A549 (cell line): Measurements from ENCODE around the gene GNAS-AS1. TPM values are rescaled to one million over a fixed set of nuclear protein-coding genes. Genes with fewer than 3 reads are reported as not detected.
A peak's percentile ranks its signal among the peaks of the same experiment; 100 is the strongest.

Experiments used
- ATAC-seq, 2 experiments: fragments of 200-7000 bp in 1 of 2; fragments of >200 bp in 1 of 2; cut with Nextera tagmentation in 1 of 2; cut with Tn5 transposase in 1 of 2; 3 replicates each; pipeline versions ENCODE4 v1.8.0 to v1.9.1; 2018 to 2020; ENCODE audit warnings: mild to moderate bottlenecking in 1 of 2, moderate library complexity in 1 of 2
- CTCF ChIA-PET: fragments of 300-600 bp; sonication (Branson Sonifier 250); formaldehyde crosslinking; extraction: SDS; loops from one replicate; lab custom pipeline; 2021; ENCODE audit warnings: antibody characterized with exemption, inconsistent platforms; lab: Yijun Ruan, JAX
- POLR2A ChIA-PET: fragments of 350-600 bp; formaldehyde crosslinking; extraction: SDS; loops from one replicate; lab custom pipeline; 2021; ENCODE audit warnings: antibody characterized with exemption, inconsistent platforms; lab: Yijun Ruan, JAX
- DNase-seq, 2 experiments: peaks; one replicate each; pipeline versions ENCODE4 v3.0.0 to v3.0.0-alpha.2; 2011 to 2016; ENCODE audit warnings: low read depth in 1 of 2, low spot score in 1 of 2
- FAIRE-seq: peaks from 2 replicates; lab custom pipeline; 2011; peaks lifted over from hg19 to GRCh38; lab: Jason Lieb, UNC
- H3K27ac ChIP-seq, 2 experiments: fragments of >200 bp; sonication (Bioruptor Twin); formaldehyde crosslinking; 3 replicates each; pipeline ENCODE4 v1.5.1; 2016 to 2017
- H3K4me1 ChIP-seq: fragments of >200 bp; sonication (Bioruptor Twin); formaldehyde crosslinking; 3 replicates; pipeline ENCODE4 v1.6.1; 2016
- H3K4me2 ChIP-seq: fragments of >200 bp; sonication (Bioruptor Twin); formaldehyde crosslinking; 3 replicates; pipeline ENCODE4 v1.6.1; 2016
- H3K4me3 ChIP-seq: fragments of >200 bp; sonication (Bioruptor Twin); formaldehyde crosslinking; 3 replicates; pipeline ENCODE4 v1.5.1; 2016
- H3K9me3 ChIP-seq: fragments of >200 bp; sonication (Bioruptor Twin); formaldehyde crosslinking; 3 replicates; pipeline ENCODE4 v1.6.1; 2016
- CBX2 ChIP-seq: fragments of 200-600 bp; sonication (generic); IDR thresholded peaks from 2 replicates; pipeline ENCODE4 v1.6.1; 2016; ENCODE audit warnings: low read depth, mild to moderate bottlenecking, borderline replicate concordance
- CEBPB ChIP-seq, 2 experiments: fragments of >200 bp in 1 of 2; sonication (Bioruptor Twin) in 1 of 2; formaldehyde crosslinking in 1 of 2; IDR thresholded peaks; 2 replicates each; pipeline ENCODE4 v1.6.1; 2012 to 2016
- FOSB ChIP-seq: fragments of 250-450 bp; sonication (Bioruptor Pico); IDR thresholded peaks from 2 replicates; pipeline ENCODE4 v1.5.0; 2020; ENCODE audit warnings: mild to moderate bottlenecking, moderate library complexity
- GATA3 ChIP-seq: IDR thresholded peaks from 2 replicates; pipeline ENCODE4 v1.6.1; 2012; ENCODE audit warnings: borderline replicate concordance
- HDAC2 ChIP-seq: fragments of 200-600 bp; sonication (generic); IDR thresholded peaks from 2 replicates; pipeline ENCODE4 v1.6.1; 2016
- HOXA7 ChIP-seq: fragments of 250-450 bp; sonication (Bioruptor Pico); IDR thresholded peaks from 2 replicates; pipeline ENCODE4 v1.5.0; 2020; ENCODE audit warnings: mild to moderate bottlenecking, moderate library complexity
- HOXB5 ChIP-seq: fragments of 250-450 bp; sonication (Bioruptor Pico); IDR thresholded peaks from 2 replicates; pipeline ENCODE4 v1.5.0; 2020; ENCODE audit warnings: mild to moderate bottlenecking, moderate library complexity
- JUN ChIP-seq, 2 experiments: fragments of >200 bp; sonication (Bioruptor Twin); formaldehyde crosslinking; IDR thresholded peaks; 2 replicates in 1 of 2; 3 replicates in 1 of 2; pipeline ENCODE4 v1.6.1; 2016 to 2017
- JUNB ChIP-seq: fragments of >200 bp; sonication (Bioruptor Twin); formaldehyde crosslinking; IDR thresholded peaks from 2 replicates; pipeline ENCODE4 v1.6.1; 2016
- KDM1A ChIP-seq: fragments of 200-600 bp; sonication (generic); IDR thresholded peaks from 2 replicates; pipeline ENCODE4 v1.6.1; 2016; ENCODE audit warnings: low read depth, mild to moderate bottlenecking
- MAZ ChIP-seq: fragments of 150-350 bp; IDR thresholded peaks from 2 replicates; pipeline ENCODE4 v1.6.1; 2014; ENCODE audit warnings: antibody characterized with exemption, low read depth, low read length, borderline replicate concordance
- PBX3 ChIP-seq: IDR thresholded peaks from 2 replicates; pipeline ENCODE4 v1.6.1; 2012
- POLR2A ChIP-seq: IDR thresholded peaks from 2 replicates; pipeline ENCODE4 v1.6.1; 2012; ENCODE audit warnings: mild to moderate bottlenecking, low read length
- POLR2AphosphoS2 ChIP-seq: conservative IDR thresholded peaks from 2 replicates; pipeline ENCODE4 v1.6.1; 2012; ENCODE audit warnings: low read length, improper control_type of control experiment, inconsistent platforms
- RAD21 ChIP-seq, 2 experiments: fragments of >200 bp in 1 of 2; sonication (Bioruptor Twin) in 1 of 2; formaldehyde crosslinking in 1 of 2; IDR thresholded peaks in 1 of 2; conservative IDR thresholded peaks in 1 of 2; 2 replicates in 1 of 2; 3 replicates in 1 of 2; pipeline ENCODE4 v1.6.1; 2012 to 2018; ENCODE audit warnings: inconsistent platforms in 1 of 2
- RFX5 ChIP-seq: fragments of 450-650 bp; IDR thresholded peaks from 2 replicates; pipeline ENCODE4 v1.7.1; 2014; ENCODE audit warnings: antibody characterized with exemption, mild to moderate bottlenecking, moderate library complexity
- SMC3 ChIP-seq: fragments of >200 bp; sonication (Bioruptor Twin); formaldehyde crosslinking; IDR thresholded peaks from 3 replicates; pipeline ENCODE4 v1.6.1; 2018; ENCODE audit warnings: inconsistent platforms
- SREBF2 ChIP-seq: fragments of 450-650 bp; IDR thresholded peaks from 2 replicates; pipeline ENCODE4 v1.6.1; 2014; ENCODE audit warnings: mild to moderate bottlenecking, moderate library complexity
- WGBS: methylation state at CpG from one replicate; pipeline ENCODE4 v1.1.6; 2017; ENCODE audit errors: missing lambda C conversion rate; 5-methylcytosine and 5-hydroxymethylcytosine counted together
- polyA plus RNA-seq, 4 experiments: library from polyadenylated mRNA; depleted of rRNA in 3 of 4; stranded (reverse); fragments of >200 nt; fragmentation: RNase III in 1 of 4; extraction: RNeasy Plus Mini Kit Qiagen cat#74134 plus additional on column Dnase treatment in 1 of 4; gene quantifications; 2 replicates in 3 of 4; 3 replicates in 1 of 4; pipeline ENCODE4 v1.2.3, GENCODE V29; 2011 to 2017
- TF ChIP-seq, protein P1 (sequence below): fragments of >200 bp; sonication (Bioruptor Twin); formaldehyde crosslinking; IDR thresholded peaks from 3 replicates; pipeline ENCODE4 v1.6.1; 2016
- TF ChIP-seq, protein P2 (sequence below): fragments of 150-350 bp; IDR thresholded peaks from 2 replicates; pipeline ENCODE4 v1.6.1; 2014; ENCODE audit warnings: low read depth, mild to moderate bottlenecking, low read length
- TF ChIP-seq, protein P3 (sequence below): fragments of >200 bp; sonication (Bioruptor Twin); formaldehyde crosslinking; IDR thresholded peaks from 3 replicates; pipeline ENCODE4 v1.5.1; 2016
- TF ChIP-seq, protein P4 (sequence below): fragments of 450-650 bp; IDR thresholded peaks from 2 replicates; pipeline ENCODE4 v1.6.1; 2014; ENCODE audit warnings: antibody characterized with exemption

Gene GNAS-AS1
- polyA plus RNA-seq, 2 of the 4 experiments (the other 2 are of a cell fraction) = not detected

GRCh38 chr20:58882704-58883089 lies 32.0 kb upstream of the GNAS-AS1 start:
- ChIA-PET CTCF (interaction anchor here (1.2 to 6.2 kb wide), 4 partner anchors 12 to 435 kb away, joined by 3 to 41 read pairs (median 6); no protein-coding TSS in a partner anchor), POLR2A (no interaction called here)
- Histone ChIP-seq H3K4me3 (no peak overlapping the region), H3K9me3 (no peaks in the 10 kb centered on the region), H3K4me1 (no peaks in the 10 kb centered on the region), H3K4me2 (no peak overlapping the region), H3K27ac (no peak overlapping the region)
- FAIRE-seq (no peak), DNase-seq (no peak), ATAC-seq (no peak)
- TF ChIP-seq PBX3 (no peak), HDAC2 (no peak), FOSB (CRISPR knock-in tag) (no peak), CBX2 (no peak), SREBF2 (no peak), MAZ (no peak), SMC3 (no peak), RFX5 (no peak), KDM1A (no peak), HOXB5 (CRISPR knock-in tag) (no peak), GATA3 (no peak)
- TF ChIP-seq, protein P1, sequence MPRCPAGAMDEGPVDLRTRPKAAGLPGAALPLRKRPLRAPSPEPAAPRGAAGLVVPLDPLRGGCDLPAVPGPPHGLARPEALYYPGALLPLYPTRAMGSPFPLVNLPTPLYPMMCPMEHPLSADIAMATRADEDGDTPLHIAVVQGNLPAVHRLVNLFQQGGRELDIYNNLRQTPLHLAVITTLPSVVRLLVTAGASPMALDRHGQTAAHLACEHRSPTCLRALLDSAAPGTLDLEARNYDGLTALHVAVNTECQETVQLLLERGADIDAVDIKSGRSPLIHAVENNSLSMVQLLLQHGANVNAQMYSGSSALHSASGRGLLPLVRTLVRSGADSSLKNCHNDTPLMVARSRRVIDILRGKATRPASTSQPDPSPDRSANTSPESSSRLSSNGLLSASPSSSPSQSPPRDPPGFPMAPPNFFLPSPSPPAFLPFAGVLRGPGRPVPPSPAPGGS = no peak
- TF ChIP-seq, protein P2, sequence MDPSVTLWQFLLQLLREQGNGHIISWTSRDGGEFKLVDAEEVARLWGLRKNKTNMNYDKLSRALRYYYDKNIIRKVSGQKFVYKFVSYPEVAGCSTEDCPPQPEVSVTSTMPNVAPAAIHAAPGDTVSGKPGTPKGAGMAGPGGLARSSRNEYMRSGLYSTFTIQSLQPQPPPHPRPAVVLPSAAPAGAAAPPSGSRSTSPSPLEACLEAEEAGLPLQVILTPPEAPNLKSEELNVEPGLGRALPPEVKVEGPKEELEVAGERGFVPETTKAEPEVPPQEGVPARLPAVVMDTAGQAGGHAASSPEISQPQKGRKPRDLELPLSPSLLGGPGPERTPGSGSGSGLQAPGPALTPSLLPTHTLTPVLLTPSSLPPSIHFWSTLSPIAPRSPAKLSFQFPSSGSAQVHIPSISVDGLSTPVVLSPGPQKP = no peak
- 68% methylated on average over 5 of the region's 5 CpGs for WGBS

GRCh38 chr20:58880994-58881752 lies 30.5 kb upstream of the GNAS-AS1 start:
- no peak overlapping the region for H3K4me2 ChIP-seq
- ChIA-PET POLR2A (no interaction called here), CTCF (interaction anchor here (0.5 to 6.2 kb wide), 2 partner anchors 11 to 684 kb away, joined by 3 to 41 read pairs; no protein-coding TSS in a partner anchor)
- no peak overlapping the region for H3K27ac ChIP-seq
- 27% methylated on average over 9 of the region's 9 CpGs for WGBS
- no peaks in the 10 kb centered on the region for H3K9me3 ChIP-seq
- H3K4me3 ChIP-seq = no peak overlapping the region
- TF ChIP-seq HDAC2 (no peak), CEBPB (IDR thresholded peaks at IDR 0.05) (no peak), RAD21 (conservative IDR thresholded peaks at IDR 0.05 in 1 of 2, IDR thresholded peaks at IDR 0.05 in 1 of 2) (peak in 1 of 2 experiments; percentile 31; a peak in 2 of 5 replicates)
- TF ChIP-seq, protein P3, sequence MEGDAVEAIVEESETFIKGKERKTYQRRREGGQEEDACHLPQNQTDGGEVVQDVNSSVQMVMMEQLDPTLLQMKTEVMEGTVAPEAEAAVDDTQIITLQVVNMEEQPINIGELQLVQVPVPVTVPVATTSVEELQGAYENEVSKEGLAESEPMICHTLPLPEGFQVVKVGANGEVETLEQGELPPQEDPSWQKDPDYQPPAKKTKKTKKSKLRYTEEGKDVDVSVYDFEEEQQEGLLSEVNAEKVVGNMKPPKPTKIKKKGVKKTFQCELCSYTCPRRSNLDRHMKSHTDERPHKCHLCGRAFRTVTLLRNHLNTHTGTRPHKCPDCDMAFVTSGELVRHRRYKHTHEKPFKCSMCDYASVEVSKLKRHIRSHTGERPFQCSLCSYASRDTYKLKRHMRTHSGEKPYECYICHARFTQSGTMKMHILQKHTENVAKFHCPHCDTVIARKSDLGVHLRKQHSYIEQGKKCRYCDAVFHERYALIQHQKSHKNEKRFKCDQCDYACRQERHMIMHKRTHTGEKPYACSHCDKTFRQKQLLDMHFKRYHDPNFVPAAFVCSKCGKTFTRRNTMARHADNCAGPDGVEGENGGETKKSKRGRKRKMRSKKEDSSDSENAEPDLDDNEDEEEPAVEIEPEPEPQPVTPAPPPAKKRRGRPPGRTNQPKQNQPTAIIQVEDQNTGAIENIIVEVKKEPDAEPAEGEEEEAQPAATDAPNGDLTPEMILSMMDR = peak; percentile 29; the same call in 1 of the 3 replicates
- DNase-seq (no peak), FAIRE-seq (no peak), ATAC-seq (no peak)
- no peaks in the 10 kb centered on the region for H3K4me1 ChIP-seq

DNA sequence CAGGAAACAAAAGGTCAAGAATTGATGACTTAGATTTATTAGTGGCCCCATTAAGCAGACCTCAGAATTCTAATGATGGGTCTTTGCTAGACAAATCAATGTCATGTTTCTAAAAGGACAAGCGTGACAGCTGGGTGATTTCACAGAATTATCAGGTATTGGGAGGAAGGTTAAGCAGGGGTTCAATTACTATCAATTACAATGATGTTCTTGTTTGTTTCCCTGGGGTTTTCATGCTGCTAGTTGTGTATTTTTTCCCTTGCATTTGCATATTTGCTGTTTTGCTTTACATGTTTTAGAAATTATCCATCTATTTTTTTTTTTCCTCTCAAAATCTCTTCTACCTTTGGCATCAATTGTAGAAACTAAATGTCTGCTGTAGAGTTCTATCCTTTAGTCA lies 29.7 kb upstream of the GNAS-AS1 start:
- WGBS = 13% methylated on average over 1 of the region's 1 CpG
- H3K4me2 ChIP-seq = no peak overlapping the region
- DNase-seq (no peak), ATAC-seq (no peak), FAIRE-seq (no peak)
- no peak overlapping the region for H3K27ac ChIP-seq
- TF ChIP-seq JUNB = no peak
- no peak for TF ChIP-seq HOXA7 (CRISPR knock-in tag)
- TF ChIP-seq, protein P1 = no peak
- TF ChIP-seq, protein P4, sequence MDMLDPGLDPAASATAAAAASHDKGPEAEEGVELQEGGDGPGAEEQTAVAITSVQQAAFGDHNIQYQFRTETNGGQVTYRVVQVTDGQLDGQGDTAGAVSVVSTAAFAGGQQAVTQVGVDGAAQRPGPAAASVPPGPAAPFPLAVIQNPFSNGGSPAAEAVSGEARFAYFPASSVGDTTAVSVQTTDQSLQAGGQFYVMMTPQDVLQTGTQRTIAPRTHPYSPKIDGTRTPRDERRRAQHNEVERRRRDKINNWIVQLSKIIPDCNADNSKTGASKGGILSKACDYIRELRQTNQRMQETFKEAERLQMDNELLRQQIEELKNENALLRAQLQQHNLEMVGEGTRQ = no peak
- TF ChIP-seq SREBF2 = no peak
- no peak for TF ChIP-seq MAZ
- no peak for TF ChIP-seq POLR2AphosphoS2
- TF ChIP-seq JUN (IDR thresholded peaks at IDR 0.05) = no peak
- TF ChIP-seq POLR2A = no peak
- H3K4me3 ChIP-seq = no peak overlapping the region
- POLR2A ChIA-PET = no interaction called here
- H3K9me3 ChIP-seq = no peaks in the 10 kb centered on the region
- CTCF ChIA-PET = interaction anchor here (1.5 to 6.2 kb wide), 3 partner anchors 10 to 524 kb away, joined by 3 to 41 read pairs (median 5); no protein-coding TSS in a partner anchor
- no peaks in the 10 kb centered on the region for H3K4me1 ChIP-seq
